Neural progenitor cell (in vitro differentiated cells): Measurements from ENCODE around the gene FAM204A. TPM values are rescaled to one million over a fixed set of nuclear protein-coding genes. Genes with fewer than 3 reads are reported as not detected.

ENCODE experiments used
- DNase-seq: peaks from one replicate; pipeline ENCODE4 v3.0.0-alpha.2; 2016; ENCODE audit warnings: low spot score
- H2AFZ ChIP-seq: fragments of 200-600 bp; sonication (generic); replicated peaks from 2 replicates; pipeline ENCODE4 v1.6.1; 2016; ENCODE audit warnings: antibody characterized with exemption
- H3F3A ChIP-seq: fragments of 200-600 bp; sonication (generic); 2 replicates; pipeline ENCODE4 v1.6.1; 2016; ENCODE audit warnings: antibody characterized with exemption, low read depth
- H3K27ac ChIP-seq: fragments of 200-600 bp; sonication (generic); 2 replicates; pipeline ENCODE4 v1.5.1; 2016; ENCODE audit warnings: mild to moderate bottlenecking
- H3K27me3 ChIP-seq: fragments of 200-600 bp; sonication (generic); 2 replicates; pipeline ENCODE4 v1.6.1; 2016; ENCODE audit warnings: mild to moderate bottlenecking, moderate library complexity
- H3K36me3 ChIP-seq: fragments of 200-600 bp; sonication (generic); 2 replicates; pipeline ENCODE4 v1.5.1; 2016
- H3K4me1 ChIP-seq: fragments of 200-600 bp; sonication (generic); 2 replicates; pipeline ENCODE4 v1.6.1; 2016; ENCODE audit warnings: mixed run types
- H3K4me2 ChIP-seq: fragments of 200-600 bp; sonication (generic); 2 replicates; pipeline ENCODE4 v1.6.1; 2016
- H3K4me3 ChIP-seq: fragments of 200-600 bp; sonication (generic); 2 replicates; pipeline ENCODE4 v1.5.1; 2016
- H3K79me2 ChIP-seq: fragments of 200-600 bp; sonication (generic); 2 replicates; pipeline ENCODE4 v1.6.1; 2016; ENCODE audit warnings: low read depth
- H3K9ac ChIP-seq: fragments of 200-600 bp; sonication (generic); 2 replicates; pipeline ENCODE4 v1.6.1; 2016
- H3K9me3 ChIP-seq: fragments of 200-600 bp; sonication (generic); 2 replicates; pipeline ENCODE4 v1.5.1; 2016; ENCODE audit warnings: low read depth
- H4K20me1 ChIP-seq: fragments of 200-600 bp; sonication (generic); 2 replicates; pipeline ENCODE4 v1.6.1; 2016; ENCODE audit warnings: low read depth
- H3K27ac Mint-ChIP-seq: 3 replicates; pipeline ENCODE4 v1.8.0; 2021; ENCODE audit warnings: mixed read lengths
- H3K27me3 Mint-ChIP-seq: 2 replicates; pipeline ENCODE4 v1.8.0; 2022; ENCODE audit warnings: low read depth, mild to moderate bottlenecking, inconsistent platforms, moderate library complexity, mixed read lengths; ENCODE audit not compliant: insufficient read depth
- H3K36me3 Mint-ChIP-seq: 3 replicates; pipeline ENCODE4 v1.8.0; 2021; ENCODE audit warnings: mixed read lengths
- H3K4me1 Mint-ChIP-seq: 3 replicates; pipeline ENCODE4 v1.8.0; 2021; ENCODE audit warnings: mixed read lengths
- H3K4me3 Mint-ChIP-seq: 3 replicates; pipeline ENCODE4 v1.8.0; 2021; ENCODE audit warnings: mild to moderate bottlenecking, moderate library complexity, mixed read lengths
- H3K9me3 Mint-ChIP-seq: 3 replicates; pipeline ENCODE4 v1.8.0; 2020; ENCODE audit warnings: mixed read lengths
- EZH2 ChIP-seq: fragments of 200-600 bp; sonication (generic); IDR thresholded peaks from 2 replicates; pipeline ENCODE4 v1.6.1; 2017; ENCODE audit warnings: antibody characterized with exemption, mild to moderate bottlenecking, moderate library complexity
- EZH2phosphoT487 ChIP-seq: fragments of 200-600 bp; sonication (generic); IDR thresholded peaks from 2 replicates; pipeline ENCODE4 v1.6.1; 2017; ENCODE audit warnings: antibody characterized with exemption
- total RNA-seq: library from RNA; depleted of rRNA; stranded (reverse); fragments of >200 nt; gene quantifications from 2 replicates; pipeline ENCODE4 v1.2.3, GENCODE V29; 2015; ENCODE audit warnings: low replicate concordance
- TF ChIP-seq, protein P1 (sequence below): fragments of 200-600 bp; sonication (generic); IDR thresholded peaks from 2 replicates; pipeline ENCODE4 v1.5.1; 2017; ENCODE audit warnings: antibody characterized with exemption, mild to moderate bottlenecking

Gene FAM204A
- total RNA-seq, 1 donor from 2014 or later: 77.7 TPM

DNA sequence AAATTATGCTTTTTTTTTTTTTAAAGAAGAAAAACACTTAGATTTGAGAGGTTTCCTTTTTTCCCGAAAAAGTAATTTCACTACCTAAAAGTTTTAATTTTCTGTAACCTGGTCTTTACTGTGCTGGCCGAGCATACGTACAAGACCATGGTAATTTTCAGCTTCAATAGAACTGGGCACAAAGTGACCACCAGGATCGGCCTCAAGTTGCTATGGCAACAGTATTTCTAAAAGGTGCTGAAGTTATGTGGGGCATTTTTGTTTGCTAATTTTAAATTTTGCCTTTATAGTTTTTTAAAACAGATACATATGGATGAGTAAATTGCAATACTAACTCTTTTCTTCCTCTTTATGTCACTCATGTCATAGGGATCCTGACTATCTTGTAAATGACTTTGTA lies 69.4 kb downstream of the FAM204A start:
- Mint-ChIP-seq H3K27me3 (no peaks in the 10 kb centered on the region), H3K4me3 (no peak overlapping the region), H3K36me3 (peaks cover 2% of the 10 kb centered on the region), H3K9me3 (peaks cover 3% of the 10 kb centered on the region), H3K27ac (no peak overlapping the region), H3K4me1 (peaks cover 26% of the 10 kb centered on the region)
- peaks cover 26% of the 10 kb centered on the region for H3F3A ChIP-seq
- peaks cover 24% of the 10 kb centered on the region for H3K4me1 ChIP-seq
- H3K27me3 ChIP-seq: no peaks in the 10 kb centered on the region
- no peak overlapping the region for H3K9ac ChIP-seq
- H4K20me1 ChIP-seq: no peaks in the 10 kb centered on the region
- TF ChIP-seq, protein P1, sequence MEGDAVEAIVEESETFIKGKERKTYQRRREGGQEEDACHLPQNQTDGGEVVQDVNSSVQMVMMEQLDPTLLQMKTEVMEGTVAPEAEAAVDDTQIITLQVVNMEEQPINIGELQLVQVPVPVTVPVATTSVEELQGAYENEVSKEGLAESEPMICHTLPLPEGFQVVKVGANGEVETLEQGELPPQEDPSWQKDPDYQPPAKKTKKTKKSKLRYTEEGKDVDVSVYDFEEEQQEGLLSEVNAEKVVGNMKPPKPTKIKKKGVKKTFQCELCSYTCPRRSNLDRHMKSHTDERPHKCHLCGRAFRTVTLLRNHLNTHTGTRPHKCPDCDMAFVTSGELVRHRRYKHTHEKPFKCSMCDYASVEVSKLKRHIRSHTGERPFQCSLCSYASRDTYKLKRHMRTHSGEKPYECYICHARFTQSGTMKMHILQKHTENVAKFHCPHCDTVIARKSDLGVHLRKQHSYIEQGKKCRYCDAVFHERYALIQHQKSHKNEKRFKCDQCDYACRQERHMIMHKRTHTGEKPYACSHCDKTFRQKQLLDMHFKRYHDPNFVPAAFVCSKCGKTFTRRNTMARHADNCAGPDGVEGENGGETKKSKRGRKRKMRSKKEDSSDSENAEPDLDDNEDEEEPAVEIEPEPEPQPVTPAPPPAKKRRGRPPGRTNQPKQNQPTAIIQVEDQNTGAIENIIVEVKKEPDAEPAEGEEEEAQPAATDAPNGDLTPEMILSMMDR: no peak
- no peak for TF ChIP-seq EZH2
- TF ChIP-seq EZH2phosphoT487: no peak
- no peak overlapping the region for H3K27ac ChIP-seq
- H2AFZ ChIP-seq: no peak overlapping the region
- no peaks in the 10 kb centered on the region for H3K79me2 ChIP-seq
- peak overlapping the region; percentile 54 for H3K4me2 ChIP-seq
- no peaks in the 10 kb centered on the region for H3K36me3 ChIP-seq
- H3K9me3 ChIP-seq: no peaks in the 10 kb centered on the region
- peak overlapping the region; percentile 22 for H3K4me3 ChIP-seq
- no peak for DNase-seq

DNA sequence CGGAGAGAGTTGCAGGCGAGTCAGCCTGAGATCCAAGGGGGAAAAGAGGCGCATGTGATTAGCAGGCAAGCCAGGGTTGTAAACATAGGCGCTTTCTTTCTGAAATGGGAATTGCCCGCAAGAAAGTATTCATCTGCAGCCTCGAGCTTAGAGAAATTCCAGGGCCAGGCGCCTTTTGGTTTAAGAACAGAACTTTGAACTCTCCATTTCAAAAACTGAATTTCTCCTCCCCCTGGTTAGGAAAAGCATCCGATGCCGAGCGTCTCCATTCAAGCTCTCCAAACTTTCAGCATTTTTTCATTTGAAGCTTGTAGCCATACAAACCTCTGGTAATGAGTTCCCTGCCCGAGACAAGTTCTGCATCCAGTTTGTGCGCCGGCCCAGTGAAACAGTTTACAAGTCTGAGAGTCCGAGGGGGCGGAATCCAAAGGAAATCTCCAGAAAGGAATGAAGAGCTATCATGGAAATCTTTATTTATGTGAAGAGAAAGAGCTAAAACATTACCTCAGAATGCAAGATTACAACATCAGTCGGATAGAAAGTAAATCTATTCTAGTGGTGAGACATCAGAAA lies 69.9 kb downstream of the FAM204A start:
- H3K9me3 Mint-ChIP-seq: no peaks in the 10 kb centered on the region
- no peak overlapping the region for H3K9ac ChIP-seq
- H3K36me3 Mint-ChIP-seq: no peaks in the 10 kb centered on the region

DNA sequence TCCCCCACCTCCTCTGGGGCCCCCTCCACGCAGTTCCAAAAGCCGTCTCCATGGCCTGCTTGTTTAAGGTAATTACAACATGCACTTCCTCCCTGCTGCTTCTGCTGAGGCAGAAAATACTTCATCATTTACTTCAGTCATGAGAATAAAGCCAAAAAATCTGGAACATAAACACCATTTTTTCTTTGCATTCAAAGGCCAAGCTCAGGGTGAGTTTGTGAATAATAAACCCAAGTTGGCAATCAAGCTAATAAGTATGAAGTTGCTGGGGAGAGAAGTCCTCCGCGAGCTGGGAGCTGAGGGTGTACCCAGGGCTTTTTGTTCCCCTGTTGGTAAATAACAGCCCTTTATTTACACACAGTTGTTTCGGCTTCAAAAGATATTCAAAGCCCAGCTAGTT lies 70.5 kb downstream of the FAM204A start:
- DNase-seq: no peak
- peak overlapping the region; percentile 22 for H3K4me3 ChIP-seq
- no peaks in the 10 kb centered on the region for H3K27me3 ChIP-seq
- no peaks in the 10 kb centered on the region for H3K9me3 Mint-ChIP-seq
- TF ChIP-seq, protein P1: no peak
- TF ChIP-seq EZH2phosphoT487: no peak
- no peak for TF ChIP-seq EZH2
- H3K27me3 Mint-ChIP-seq: no peaks in the 10 kb centered on the region
- no peaks in the 10 kb centered on the region for H3K9me3 ChIP-seq
- peak overlapping the region; percentile 54 for H3K4me2 ChIP-seq
- H3F3A ChIP-seq: peaks cover 26% of the 10 kb centered on the region
- no peak overlapping the region for H3K9ac ChIP-seq
- peaks cover 25% of the 10 kb centered on the region for H3K4me1 ChIP-seq
- peaks cover 26% of the 10 kb centered on the region for H3K4me1 Mint-ChIP-seq
- H3K36me3 ChIP-seq: no peaks in the 10 kb centered on the region
- H4K20me1 ChIP-seq: no peaks in the 10 kb centered on the region
- peak overlapping the region; percentile 39 for H3K27ac ChIP-seq
- peak overlapping the region; percentile 86 for H3K27ac Mint-ChIP-seq
- H2AFZ ChIP-seq: peak overlapping the region; percentile 92
- no peaks in the 10 kb centered on the region for H3K79me2 ChIP-seq
- no peaks in the 10 kb centered on the region for H3K36me3 Mint-ChIP-seq
- H3K4me3 Mint-ChIP-seq: peak overlapping the region; percentile 71

More for the DNA sequence above, 69.9 kb downstream of the FAM204A start:
- Histone ChIP-seq H3K27me3 (no peaks in the 10 kb centered on the region), H3K9me3 (no peaks in the 10 kb centered on the region), H3F3A (peaks cover 26% of the 10 kb centered on the region), H3K36me3 (no peaks in the 10 kb centered on the region), H3K79me2 (no peaks in the 10 kb centered on the region), H4K20me1 (no peaks in the 10 kb centered on the region), H3K27ac (peak overlapping the region; percentile 39), H3K4me3 (peak overlapping the region; percentile 22), H2AFZ (peak overlapping the region; percentile 92), H3K4me2 (peak overlapping the region; percentile 54), H3K4me1 (peaks cover 24% of the 10 kb centered on the region)
- Mint-ChIP-seq H3K4me1 (peaks cover 26% of the 10 kb centered on the region), H3K4me3 (peak overlapping the region; percentile 71), H3K27me3 (no peaks in the 10 kb centered on the region), H3K27ac (peak overlapping the region; percentile 86)
- TF ChIP-seq EZH2 (no peak), EZH2phosphoT487 (no peak)
- TF ChIP-seq, protein P1: no peak
- peak; percentile 43 for DNase-seq
